H1 (cell line): ENCODE measurements around the gene TRIM52. TPM values are rescaled to one million over a fixed set of nuclear protein-coding genes. Genes with fewer than 3 reads are reported as not detected.

Experiments
- CBX5 ChIP-seq: fragments of 300-800, 300-1000 bp; sonication (generic); IDR thresholded peaks from 2 replicates; pipeline ENCODE4 v1.7.1; 2016; ENCODE audit warnings: antibody characterized with exemption, low read length, low read depth
- polyA plus RNA-seq, 7 experiments: library from polyadenylated mRNA; depleted of rRNA in 3 of 7; stranded (reverse) in 5 of 7; unstranded in 2 of 7; fragments of >200 nt in 5 of 7; fragments of 200-250 nt in 2 of 7; gene quantifications; 1 replicate in 5 of 7; 2 replicates in 1 of 7; 4 replicates in 1 of 7; pipeline versions ENCODE4 v1.2.1 to v1.2.3, GENCODE V29; 2011 to 2013; ENCODE audit warnings: missing spikeins in 2 of 7, mixed read lengths in 2 of 7
- total RNA-seq: library from RNA; stranded (reverse); fragmentation: NEBNext Ultra II Directional; extraction: Animal tissue kit (Norgen Biotek cat#: 25700); gene quantifications from 2 replicates; pipeline ENCODE4 v1.2.1, GENCODE V29; 2021

TRIM52 gene
- total and polyA plus RNA-seq, 2 of the 8 experiments (the other 6 are each of a cell fraction or from before 2014, with no cell fraction given) = 4.2 to 5.7 TPM

DNA sequence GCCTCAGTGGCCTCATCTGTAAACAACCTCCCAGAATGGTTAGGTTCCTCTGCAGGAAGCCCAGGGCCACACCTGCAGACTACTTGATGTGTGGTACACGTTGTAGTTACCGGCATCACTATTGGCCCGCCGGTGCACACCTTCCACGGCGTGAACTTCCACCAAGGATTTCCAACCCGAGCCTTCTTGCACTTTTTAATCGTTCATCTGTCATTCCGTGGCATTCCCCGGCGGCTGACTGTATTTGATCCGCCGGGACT is 43.2 kb downstream of the TRIM52 start (continued):
- no peak for TF ChIP-seq CBX5
